Thymus (tissue), 11 donors: ENCODE results near the gene HLA-DOB. TPM values are rescaled to one million over a fixed set of nuclear protein-coding genes. Genes with fewer than 3 reads are reported as not detected.
"Not testable (repeated sequence)": the region's sequence is repeated elsewhere in the genome, so short reads cannot be mapped to it uniquely, and the experiment has no call there.

Experiments
- DNase-seq, 9 donors: peaks; one replicate each; pipeline ENCODE4 v3.0.0-alpha.2; 2013; ENCODE audit warnings: low spot score in 9 of 9, low read depth in 6 of 9, missing footprints in 1 of 9
- H3K27ac ChIP-seq, 2 donors: one replicate each; pipeline ENCODE4 v1.5.1; 2013; ENCODE audit warnings: control low read depth in 1 of 2, low read depth in 1 of 2, low read length in 1 of 2, mild to moderate bottlenecking in 1 of 2, moderate library complexity in 1 of 2
- H3K27me3 ChIP-seq, 2 donors: one replicate each; pipeline ENCODE4 v1.5.1; 2013; ENCODE audit warnings: low read length in 1 of 2; ENCODE audit not compliant: control insufficient read depth in 2 of 2, insufficient read depth in 1 of 2
- H3K36me3 ChIP-seq, 2 donors: one replicate each; pipeline ENCODE4 v1.5.1; 2013; ENCODE audit warnings: low read length in 1 of 2, mild to moderate bottlenecking in 1 of 2, moderate library complexity in 1 of 2; ENCODE audit not compliant: control insufficient read depth in 2 of 2, insufficient read depth in 2 of 2
- H3K4me1 ChIP-seq, 2 donors: one replicate each; pipeline ENCODE4 v1.5.1; 2013; ENCODE audit warnings: low read length in 2 of 2; ENCODE audit not compliant: control insufficient read depth in 2 of 2, insufficient read depth in 2 of 2
- H3K4me3 ChIP-seq, 2 donors: one replicate each; pipeline ENCODE4 v1.5.1; 2013; ENCODE audit warnings: low read length in 2 of 2, control low read depth in 1 of 2, mild to moderate bottlenecking in 1 of 2
- H3K9me3 ChIP-seq, 2 donors: one replicate each; pipeline ENCODE4 v1.5.1; 2013; ENCODE audit warnings: low read length in 1 of 2, mild to moderate bottlenecking in 1 of 2; ENCODE audit not compliant: control insufficient read depth in 2 of 2, insufficient read depth in 1 of 2
- WGBS: extraction: QIAGEN DNeasy Blood & Tissue Kit; methylation state at CpG from one replicate; pipeline ENCODE4 v1.1.7; 2013; 5-methylcytosine and 5-hydroxymethylcytosine counted together
- polyA plus RNA-seq: library from polyadenylated mRNA; stranded (reverse); fragments of 200-250 nt; gene quantifications from one replicate; pipeline ENCODE4 v1.2.3, GENCODE V29; 2013
- total RNA-seq: library from RNA; stranded (reverse); fragments of 120-200 nt; gene quantifications from one replicate; pipeline ENCODE4 v1.2.4, GENCODE V29; 2013
- donor health status: healthy.

HLA-DOB gene
- total and polyA plus RNA-seq, 2 donors: 18.8 to 40.1 TPM

DNA sequence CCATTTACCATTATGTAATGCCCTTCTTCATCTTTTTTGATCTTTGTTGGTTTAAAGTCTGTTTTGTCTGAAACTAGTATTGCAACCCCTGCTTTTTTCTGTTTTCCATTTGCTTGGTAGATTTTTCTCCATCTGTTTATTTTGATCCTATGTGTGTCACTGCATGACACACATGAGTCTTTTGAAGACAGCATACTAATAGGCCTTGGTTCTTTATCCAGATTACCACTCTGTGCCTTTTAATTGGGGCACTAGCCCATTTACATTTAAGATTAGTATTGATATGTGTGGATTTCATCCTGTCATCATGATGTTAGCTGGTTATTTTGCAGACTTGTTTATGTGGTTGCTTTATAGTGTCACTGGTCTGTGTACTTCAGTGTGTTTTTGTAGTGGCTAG lies 11.4 kb downstream of the HLA-DOB start:
- not testable (repeated sequence) for H3K27me3 ChIP-seq, H3K4me3 ChIP-seq, H3K4me1 ChIP-seq, H3K36me3 ChIP-seq, H3K27ac ChIP-seq, DNase-seq, H3K9me3 ChIP-seq

DNA sequence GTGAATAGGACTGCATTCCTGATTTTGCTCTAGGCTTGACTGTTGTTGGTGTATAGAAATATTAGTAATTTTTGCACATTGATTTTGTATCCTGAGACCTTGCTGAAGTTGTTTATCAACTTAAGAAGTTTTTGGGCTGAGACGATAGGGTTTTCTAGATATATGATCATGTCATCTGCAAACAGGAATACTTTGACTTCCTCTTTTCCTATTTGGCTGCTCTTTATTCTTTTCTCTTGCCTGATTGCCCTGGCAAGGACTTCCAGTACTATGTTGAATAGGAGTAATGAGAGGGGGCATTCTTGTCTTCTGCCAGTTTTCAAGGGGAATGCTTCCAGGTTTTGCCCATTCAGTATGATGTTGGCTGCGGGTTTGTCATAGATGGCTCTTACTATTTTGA lies 13.4 kb downstream of the HLA-DOB start:
- H3K4me3 ChIP-seq: no peak overlapping the region
- DNase-seq: no peak
- H3K27me3 ChIP-seq: no peaks in the 10 kb centered on the region
- H3K36me3 ChIP-seq: no peaks in the 10 kb centered on the region
- no peaks in the 10 kb centered on the region for H3K9me3 ChIP-seq
- WGBS: 57% methylated on average over 2 of the region's 2 CpGs
- no peak overlapping the region for H3K27ac ChIP-seq
- H3K4me1 ChIP-seq: peaks cover 0 to 4% of the 10 kb centered on the region in 2 donors

DNA sequence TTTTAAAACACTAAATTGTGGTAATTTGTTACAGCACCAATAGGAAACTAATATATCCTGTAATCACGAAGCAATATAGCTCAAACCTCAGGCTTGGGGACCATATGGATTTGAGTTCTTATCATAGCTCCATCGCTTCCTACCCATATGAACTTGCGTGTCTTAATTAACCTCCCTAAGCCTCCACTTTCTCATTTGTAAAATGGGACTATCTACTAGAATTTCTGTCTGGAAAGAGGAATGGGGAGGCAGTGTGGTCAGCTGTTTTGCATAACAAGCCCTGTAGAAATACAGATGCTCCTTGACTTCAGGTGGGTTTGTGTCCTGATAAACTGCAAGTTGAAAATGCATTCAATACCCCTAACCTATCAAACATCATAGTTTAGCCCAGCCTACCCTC lies 17.1 kb downstream of the HLA-DOB start:
- H3K27me3 ChIP-seq: peaks cover 0 to 3% of the 10 kb centered on the region in 2 donors
- H3K9me3 ChIP-seq: no peaks in the 10 kb centered on the region
- 84% methylated on average over 3 of the region's 3 CpGs for WGBS
- no peak overlapping the region for H3K27ac ChIP-seq
- no peak overlapping the region for H3K4me3 ChIP-seq
- no peak for DNase-seq
- no peaks in the 10 kb centered on the region for H3K36me3 ChIP-seq
- H3K4me1 ChIP-seq: peaks cover 3 to 9% of the 10 kb centered on the region in 2 donors

DNA sequence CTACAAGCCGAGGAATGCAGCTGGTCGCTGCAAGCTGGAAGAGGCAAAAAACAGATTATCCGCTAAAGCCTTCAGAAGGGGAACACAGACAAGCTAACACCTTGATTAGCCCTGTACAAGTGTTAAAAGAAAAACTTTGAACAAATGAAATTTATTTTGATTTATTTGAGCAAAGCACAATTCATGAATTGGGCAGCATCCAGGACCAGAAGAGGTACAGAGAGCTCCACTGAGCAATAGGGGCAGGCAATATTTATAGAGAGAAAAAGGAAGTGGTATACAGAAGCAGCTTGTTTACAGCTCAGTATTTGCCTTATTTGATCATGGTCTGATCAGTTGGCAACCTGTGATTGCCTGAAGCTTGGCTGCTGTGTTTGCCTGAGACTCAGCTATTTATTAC lies 17.6 kb downstream of the HLA-DOB start:
- WGBS: over 99% methylated on average over 3 of the region's 3 CpGs
- Histone ChIP-seq H3K36me3 (no peaks in the 10 kb centered on the region), H3K4me3 (no peak overlapping the region), H3K27me3 (peaks cover 0 to 3% of the 10 kb centered on the region in 2 donors), H3K9me3 (no peaks in the 10 kb centered on the region), H3K27ac (no peak overlapping the region), H3K4me1 (peaks cover 3 to 12% of the 10 kb centered on the region in 2 donors)
- DNase-seq: no peak

DNA sequence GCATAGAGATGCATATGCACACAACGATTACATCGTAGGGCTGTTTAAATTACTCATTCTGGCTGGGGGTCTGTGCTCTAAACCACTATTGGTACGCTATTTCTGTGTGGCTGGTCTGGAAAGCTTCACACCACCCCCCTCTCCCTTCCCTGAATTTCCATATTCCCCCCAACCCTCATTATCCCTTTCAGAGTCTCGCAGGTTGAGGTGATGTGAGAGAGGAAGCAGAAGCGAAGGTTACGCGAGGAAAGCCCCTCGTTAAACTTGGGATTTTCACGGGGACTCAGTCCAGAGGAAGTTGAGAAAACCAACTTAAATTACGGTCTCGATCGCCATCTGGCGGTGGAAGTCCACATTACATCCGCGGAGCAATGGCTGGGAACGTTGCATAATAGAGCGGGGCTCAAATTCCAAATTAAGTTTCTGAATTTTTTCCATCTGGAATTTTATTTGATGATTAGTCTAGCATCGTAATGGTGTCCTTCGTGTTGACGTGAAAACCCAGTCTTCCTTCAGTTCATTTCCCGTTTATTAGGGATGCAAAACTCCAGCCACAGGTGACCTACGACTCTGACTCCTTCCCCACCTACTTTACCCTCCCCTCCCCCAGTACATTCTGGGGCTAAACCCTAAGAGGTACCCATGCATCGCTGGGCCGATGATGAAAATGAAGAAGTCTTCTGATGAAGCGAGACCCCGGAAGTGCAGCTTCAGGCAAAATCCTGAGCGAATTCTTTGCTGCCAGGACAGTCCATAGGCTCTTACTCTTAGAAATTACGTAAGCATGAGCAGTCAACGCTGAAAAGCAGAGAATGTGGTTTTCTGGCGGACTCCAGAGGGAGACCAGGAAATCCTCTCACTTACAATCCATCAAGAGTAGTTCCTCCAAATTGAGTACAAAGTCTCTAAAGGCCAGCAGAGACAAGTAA lies 19.7 kb downstream of the HLA-DOB start:
- Histone ChIP-seq H3K27me3 (peaks cover 0 to 3% of the 10 kb centered on the region in 2 donors), H3K36me3 (no peaks in the 10 kb centered on the region), H3K4me3 (peak overlapping the region in 1 of 2 donors; percentile 10), H3K9me3 (no peaks in the 10 kb centered on the region), H3K4me1 (peaks cover 3 to 14% of the 10 kb centered on the region in 2 donors), H3K27ac (no peak overlapping the region)
- peak; percentile 43 to 83 (median 68) for DNase-seq
- WGBS: 6% methylated on average over 30 of the region's 30 CpGs

DNA sequence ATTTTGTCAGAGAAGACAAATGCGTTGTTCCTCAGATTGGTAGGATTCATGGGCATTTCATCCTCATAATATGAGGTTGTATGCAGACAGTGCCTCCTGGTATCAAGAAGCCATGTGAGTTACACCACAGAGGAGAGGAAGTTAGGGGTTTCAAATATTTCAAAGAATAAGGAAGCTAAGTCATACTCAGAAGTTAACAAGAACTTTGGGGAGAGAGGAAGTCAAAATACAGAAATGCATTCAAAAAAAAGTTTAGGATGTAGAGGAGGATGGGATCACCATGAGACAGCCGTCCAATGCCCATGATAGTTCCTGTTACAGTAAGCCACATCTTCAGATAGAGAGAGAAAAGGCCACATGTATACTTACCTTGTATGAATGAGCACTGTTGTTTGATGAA lies 22.3 kb downstream of the HLA-DOB start:
- Histone ChIP-seq H3K27me3 (peaks cover 0 to 7% of the 10 kb centered on the region in 2 donors), H3K4me1 (peaks cover 3 to 18% of the 10 kb centered on the region in 2 donors), H3K36me3 (no peaks in the 10 kb centered on the region), H3K4me3 (no peak overlapping the region), H3K9me3 (no peaks in the 10 kb centered on the region), H3K27ac (no peak overlapping the region)
- DNase-seq: peak in 1 of 9 donors; percentile 35
- 12% methylated on average over 2 of the region's 2 CpGs for WGBS

DNA sequence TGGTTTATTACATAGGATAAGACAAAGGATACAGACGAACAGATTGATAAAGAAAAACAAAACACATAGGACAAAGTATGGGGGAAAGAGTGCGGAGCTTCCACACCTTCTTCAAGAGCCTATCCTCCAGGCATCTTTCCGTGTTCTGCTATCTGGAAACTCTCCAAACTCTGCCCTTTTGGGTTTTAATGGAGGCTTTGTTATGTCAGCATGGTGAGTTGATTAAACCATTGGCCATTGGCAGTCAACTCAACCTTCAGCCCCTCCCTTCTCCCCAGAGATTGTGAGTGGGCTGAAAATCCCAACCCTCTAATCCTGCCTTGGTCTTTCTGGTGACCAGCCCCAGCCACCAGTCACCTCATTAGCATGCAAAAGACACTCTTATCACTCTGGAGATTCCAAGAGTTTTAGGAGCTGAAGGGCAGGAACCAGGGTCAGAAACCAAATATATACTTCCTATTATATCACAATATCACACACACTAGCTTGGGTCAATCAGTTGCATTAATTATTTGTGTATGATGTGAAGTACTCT lies 23.8 kb downstream of the HLA-DOB start:
- no peak overlapping the region for H3K27ac ChIP-seq
- no peak overlapping the region for H3K4me3 ChIP-seq
- H3K9me3 ChIP-seq: no peaks in the 10 kb centered on the region
- peaks cover 3 to 18% of the 10 kb centered on the region in 2 donors for H3K4me1 ChIP-seq
- no peak for DNase-seq
- no peaks in the 10 kb centered on the region for H3K36me3 ChIP-seq
- H3K27me3 ChIP-seq: peaks cover 0 to 7% of the 10 kb centered on the region in 2 donors
- 91% methylated on average over 3 of the region's 3 CpGs for WGBS

DNA sequence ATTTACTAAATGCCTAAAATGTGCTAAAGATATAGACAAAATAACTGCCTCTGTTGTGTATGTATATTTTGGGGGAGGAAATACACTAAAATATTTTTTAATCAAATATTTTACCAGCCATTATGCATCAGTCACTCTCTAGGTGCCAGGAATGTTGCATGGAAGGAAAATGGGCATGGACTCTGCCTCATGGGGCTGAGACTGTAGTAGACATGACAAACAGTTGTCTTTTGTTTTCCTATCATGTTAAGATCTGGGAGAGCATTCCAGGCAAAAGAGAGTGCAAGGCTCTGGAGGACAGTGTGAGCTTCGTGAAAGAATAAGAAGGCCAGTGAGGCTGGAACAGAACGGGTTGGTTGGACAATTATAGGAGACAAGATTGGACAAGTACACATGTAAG lies 26.5 kb downstream of the HLA-DOB start:
- 93% methylated on average over 2 of the region's 2 CpGs for WGBS
- no peak for DNase-seq

DNA sequence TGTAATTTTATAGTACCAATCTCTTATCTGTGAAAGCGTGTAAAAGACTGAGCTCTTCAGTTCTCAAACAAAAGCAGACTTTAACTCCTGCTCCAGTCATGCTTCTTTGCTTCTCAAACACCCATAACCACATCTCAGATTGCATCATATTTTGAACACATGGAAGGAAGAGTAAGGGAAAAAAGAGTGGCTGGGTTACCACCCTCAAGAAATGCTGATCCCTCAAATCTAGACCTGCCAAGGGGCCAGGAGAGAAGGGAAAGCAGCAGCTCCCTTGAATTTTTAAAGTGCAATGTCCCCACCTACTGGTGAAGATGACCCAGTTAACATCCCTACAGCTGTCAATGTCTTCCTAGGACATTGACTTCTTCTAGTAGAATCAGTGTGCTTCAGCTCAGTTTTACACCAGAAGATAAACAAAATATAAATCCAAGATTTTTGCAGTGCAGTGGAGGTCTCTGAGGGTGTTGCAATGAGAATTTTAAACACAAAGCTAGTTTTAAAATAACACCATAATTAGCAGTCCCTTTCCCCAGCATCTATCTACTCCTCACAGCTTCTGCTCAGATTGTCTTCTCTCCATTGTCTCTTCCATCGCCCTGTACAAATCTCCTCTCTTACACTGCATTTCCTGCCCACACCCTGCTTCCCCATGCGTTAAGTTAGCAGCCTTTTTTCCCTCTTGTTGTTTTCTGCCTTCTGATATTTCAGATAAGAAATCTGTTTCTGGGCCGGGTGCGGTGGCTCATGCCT lies 30.8 kb downstream of the HLA-DOB start:
- Histone ChIP-seq H3K9me3 (no peaks in the 10 kb centered on the region), H3K27me3 (peaks cover 0 to 2% of the 10 kb centered on the region in 2 donors), H3K27ac (no peak overlapping the region), H3K36me3 (no peaks in the 10 kb centered on the region), H3K4me1 (no peaks in the 10 kb centered on the region), H3K4me3 (no peak overlapping the region)
- 53% methylated on average over 5 of the region's 5 CpGs for WGBS
- DNase-seq: peak; percentile 14 to 71 (median 42)

More for the DNA sequence above, 26.5 kb downstream of the HLA-DOB start:
- Histone ChIP-seq H3K27ac (no peak overlapping the region), H3K27me3 (peaks cover 0 to 6% of the 10 kb centered on the region in 2 donors), H3K4me1 (peaks cover 0 to 9% of the 10 kb centered on the region in 2 donors), H3K4me3 (no peak overlapping the region), H3K9me3 (no peaks in the 10 kb centered on the region), H3K36me3 (no peaks in the 10 kb centered on the region)
